ENCODE data around the gene PIR.

PIR gene

GRCh38 chrX:15509845-15510244 lies 16.7 kb upstream of the PIR start:
- Histone ChIP-seq H3K18ac (ENCODE audit: low read length) (no peak overlapping the region), H3K9ac (ENCODE audit: low read length) (no peak overlapping the region), H4K8ac (ENCODE audit: low read depth, low read length) (no peak overlapping the region), H3K23ac (ENCODE audit: low read length) (no peak overlapping the region), H2BK15ac (replicated peaks; ENCODE audit: low read depth) (no peak overlapping the region), H3K79me1 (ENCODE audit: low read length) (no peaks in the 10 kb centered on the region), H3K27me3 (ENCODE audit: insufficient read depth, low read length, poor library complexity) (no peaks in the 10 kb centered on the region), H3K27ac (ENCODE audit: low read depth, low read length) (no peak overlapping the region), H3K79me2 (ENCODE audit: control insufficient read depth, insufficient read depth, low read length) (no peaks in the 10 kb centered on the region), H2BK120ac (ENCODE audit: low read depth, low read length) (no peak overlapping the region), H3K4me2 (ENCODE audit: low read length) (no peak overlapping the region), H3K4ac (ENCODE audit: low read depth, low read length) (no peak overlapping the region), H2AK5ac (ENCODE audit: low read length) (no peak overlapping the region), H4K5ac (ENCODE audit: low read length) (no peak overlapping the region), H3K36me3 (ENCODE audit: control insufficient read depth, insufficient read depth, low read length) (no peaks in the 10 kb centered on the region), H3K4me1 (ENCODE audit: control insufficient read depth, low read depth, low read length) (no peaks in the 10 kb centered on the region), H2BK5ac (ENCODE audit: low read length) (no peak overlapping the region), H3K4me3 (ENCODE audit: low read length) (no peak overlapping the region), H3K56ac (ENCODE audit: low read length) (no peak overlapping the region)
- DNase-seq, result no peak

GRCh38 chrX:15507005-15507404 lies 13.9 kb upstream of the PIR start:
- H3K4me1 ChIP-seq (ENCODE audit: control insufficient read depth, low read depth, low read length), result no peaks in the 10 kb centered on the region
- no peak overlapping the region for H2BK5ac ChIP-seq (ENCODE audit: low read length)
- no CpG with 5 or more reads among the region's 5 CpGs for WGBS (ENCODE audit: extremely low coverage, insufficient coverage, low lambda C conversion rate)
- no peak overlapping the region for H2AK5ac ChIP-seq (ENCODE audit: low read length)
- H3K79me2 ChIP-seq (ENCODE audit: control insufficient read depth, insufficient read depth, low read length), result no peaks in the 10 kb centered on the region
- no peaks in the 10 kb centered on the region for H3K79me1 ChIP-seq (ENCODE audit: low read length)
- no peak overlapping the region for H3K27ac ChIP-seq (ENCODE audit: low read depth, low read length)
- H2BK15ac ChIP-seq (replicated peaks; ENCODE audit: low read depth), result no peak overlapping the region
- no peak overlapping the region for H3K4me3 ChIP-seq (ENCODE audit: low read length)
- H4K5ac ChIP-seq (ENCODE audit: low read length), result no peak overlapping the region
- H3K36me3 ChIP-seq (ENCODE audit: control insufficient read depth, insufficient read depth, low read length), result no peaks in the 10 kb centered on the region
- H3K56ac ChIP-seq (ENCODE audit: low read length), result no peak overlapping the region
- H3K9ac ChIP-seq (ENCODE audit: low read length), result no peak overlapping the region
- DNase-seq, result no peak
- H3K18ac ChIP-seq (ENCODE audit: low read length), result no peak overlapping the region
- H3K23ac ChIP-seq (ENCODE audit: low read length), result no peak overlapping the region
- no peak overlapping the region for H2BK120ac ChIP-seq (ENCODE audit: low read depth, low read length)
- no peak overlapping the region for H3K4me2 ChIP-seq (ENCODE audit: low read length)
- H3K27me3 ChIP-seq (ENCODE audit: insufficient read depth, low read length, poor library complexity), result no peaks in the 10 kb centered on the region
- H4K8ac ChIP-seq (ENCODE audit: low read depth, low read length), result no peak overlapping the region
- no peak overlapping the region for H3K4ac ChIP-seq (ENCODE audit: low read depth, low read length)

- no peaks in the 10 kb centered on the region for H3K36me3 ChIP-seq (ENCODE audit: control insufficient read depth, insufficient read depth, low read length)
- no CpG with 5 or more reads among the region's 3 CpGs for WGBS (ENCODE audit: extremely low coverage, insufficient coverage, low lambda C conversion rate)
- no peak for DNase-seq
Measured at GRCh38 chrX:15505101-15505500, 12.0 kb upstream of the PIR start.

GRCh38 chrX:15504661-15505060 lies 11.5 kb upstream of the PIR start:
- no CpG with 5 or more reads among the region's 1 CpG for WGBS (ENCODE audit: extremely low coverage, insufficient coverage, low lambda C conversion rate)
- Histone ChIP-seq H3K4me1 (ENCODE audit: control insufficient read depth, low read depth, low read length) (no peaks in the 10 kb centered on the region), H3K4me2 (ENCODE audit: low read length) (no peak overlapping the region), H4K5ac (ENCODE audit: low read length) (no peak overlapping the region), H3K56ac (ENCODE audit: low read length) (no peak overlapping the region), H3K27me3 (ENCODE audit: insufficient read depth, low read length, poor library complexity) (no peaks in the 10 kb centered on the region), H2BK15ac (replicated peaks; ENCODE audit: low read depth) (no peak overlapping the region), H3K23ac (ENCODE audit: low read length) (no peak overlapping the region), H2BK5ac (ENCODE audit: low read length) (no peak overlapping the region), H3K18ac (ENCODE audit: low read length) (no peak overlapping the region), H3K27ac (ENCODE audit: low read depth, low read length) (no peak overlapping the region), H2AK5ac (ENCODE audit: low read length) (no peak overlapping the region), H3K4ac (ENCODE audit: low read depth, low read length) (no peak overlapping the region), H3K9ac (ENCODE audit: low read length) (no peak overlapping the region), H3K79me2 (ENCODE audit: control insufficient read depth, insufficient read depth, low read length) (no peaks in the 10 kb centered on the region), H3K36me3 (ENCODE audit: control insufficient read depth, insufficient read depth, low read length) (no peaks in the 10 kb centered on the region), H3K4me3 (ENCODE audit: low read length) (no peak overlapping the region), H4K8ac (ENCODE audit: low read depth, low read length) (no peak overlapping the region), H2BK120ac (ENCODE audit: low read depth, low read length) (no peak overlapping the region), H3K79me1 (ENCODE audit: low read length) (no peaks in the 10 kb centered on the region)
- DNase-seq, result no peak

More at GRCh38 chrX:15505101-15505500, 12.0 kb upstream of the PIR start:
- Histone ChIP-seq H3K27ac (ENCODE audit: low read depth, low read length) (no peak overlapping the region), H3K27me3 (ENCODE audit: insufficient read depth, low read length, poor library complexity) (no peaks in the 10 kb centered on the region), H2BK15ac (replicated peaks; ENCODE audit: low read depth) (no peak overlapping the region), H3K9ac (ENCODE audit: low read length) (no peak overlapping the region), H4K5ac (ENCODE audit: low read length) (no peak overlapping the region), H3K56ac (ENCODE audit: low read length) (no peak overlapping the region), H3K79me1 (ENCODE audit: low read length) (no peaks in the 10 kb centered on the region), H3K23ac (ENCODE audit: low read length) (no peak overlapping the region), H3K79me2 (ENCODE audit: control insufficient read depth, insufficient read depth, low read length) (no peaks in the 10 kb centered on the region), H2AK5ac (ENCODE audit: low read length) (no peak overlapping the region), H2BK120ac (ENCODE audit: low read depth, low read length) (no peak overlapping the region), H3K4me3 (ENCODE audit: low read length) (no peak overlapping the region), H3K4me1 (ENCODE audit: control insufficient read depth, low read depth, low read length) (no peaks in the 10 kb centered on the region), H3K4me2 (ENCODE audit: low read length) (no peak overlapping the region), H2BK5ac (ENCODE audit: low read length) (no peak overlapping the region), H3K18ac (ENCODE audit: low read length) (no peak overlapping the region), H3K4ac (ENCODE audit: low read depth, low read length) (no peak overlapping the region), H4K8ac (ENCODE audit: low read depth, low read length) (no peak overlapping the region)

GRCh38 chrX:15501506-15501905 lies 8.4 kb upstream of the PIR start:
- no CpG with 5 or more reads among the region's 9 CpGs for WGBS (ENCODE audit: extremely low coverage, insufficient coverage, low lambda C conversion rate)
- Histone ChIP-seq H3K4me2 (ENCODE audit: low read length) (no peak overlapping the region), H3K27ac (ENCODE audit: low read depth, low read length) (no peak overlapping the region), H3K4me1 (ENCODE audit: control insufficient read depth, low read depth, low read length) (no peaks in the 10 kb centered on the region), H2BK5ac (ENCODE audit: low read length) (no peak overlapping the region), H4K8ac (ENCODE audit: low read depth, low read length) (no peak overlapping the region), H3K9ac (ENCODE audit: low read length) (no peak overlapping the region), H2AK5ac (ENCODE audit: low read length) (no peak overlapping the region), H3K4me3 (ENCODE audit: low read length) (no peak overlapping the region), H3K27me3 (ENCODE audit: insufficient read depth, low read length, poor library complexity) (no peaks in the 10 kb centered on the region), H3K4ac (ENCODE audit: low read depth, low read length) (no peak overlapping the region), H3K79me2 (ENCODE audit: control insufficient read depth, insufficient read depth, low read length) (no peaks in the 10 kb centered on the region), H3K79me1 (ENCODE audit: low read length) (no peaks in the 10 kb centered on the region), H3K36me3 (ENCODE audit: control insufficient read depth, insufficient read depth, low read length) (no peaks in the 10 kb centered on the region), H3K23ac (ENCODE audit: low read length) (no peak overlapping the region), H2BK15ac (replicated peaks; ENCODE audit: low read depth) (no peak overlapping the region), H3K18ac (ENCODE audit: low read length) (no peak overlapping the region), H4K5ac (ENCODE audit: low read length) (no peak overlapping the region), H2BK120ac (ENCODE audit: low read depth, low read length) (no peak overlapping the region), H3K56ac (ENCODE audit: low read length) (no peak overlapping the region)
- DNase-seq, result no peak

- Histone ChIP-seq H3K27me3 (ENCODE audit: insufficient read depth, low read length, poor library complexity) (no peaks in the 10 kb centered on the region), H3K36me3 (ENCODE audit: control insufficient read depth, insufficient read depth, low read length) (no peaks in the 10 kb centered on the region), H3K79me1 (ENCODE audit: low read length) (no peaks in the 10 kb centered on the region), H2AK5ac (ENCODE audit: low read length) (no peak within 1 kb of the TSS), H2BK5ac (ENCODE audit: low read length) (no peak within 1 kb of the TSS), H4K5ac (ENCODE audit: low read length) (no peak within 1 kb of the TSS), H3K4me3 (ENCODE audit: low read length) (no peak within 1 kb of the TSS), H3K4me1 (ENCODE audit: control insufficient read depth, low read depth, low read length) (no peaks in the 10 kb centered on the region), H4K8ac (ENCODE audit: low read depth, low read length) (no peak within 1 kb of the TSS), H2BK120ac (ENCODE audit: low read depth, low read length) (no peak within 1 kb of the TSS), H3K4ac (ENCODE audit: low read depth, low read length) (no peak within 1 kb of the TSS), H3K4me2 (ENCODE audit: low read length) (no peak within 1 kb of the TSS), H3K56ac (ENCODE audit: low read length) (no peak within 1 kb of the TSS), H2BK15ac (replicated peaks; ENCODE audit: low read depth) (no peak within 1 kb of the TSS), H3K18ac (ENCODE audit: low read length) (no peak within 1 kb of the TSS), H3K9ac (ENCODE audit: low read length) (no peak within 1 kb of the TSS), H3K79me2 (ENCODE audit: control insufficient read depth, insufficient read depth, low read length) (no peaks in the 10 kb centered on the region), H3K23ac (ENCODE audit: low read length) (no peak within 1 kb of the TSS), H3K27ac (ENCODE audit: low read depth, low read length) (no peak within 1 kb of the TSS)
- no CpG with 5 or more reads among the region's 18 CpGs for WGBS (ENCODE audit: extremely low coverage, insufficient coverage, low lambda C conversion rate)
- no peak for DNase-seq
Measured at GRCh38 chrX:15500497-15500966, 7.4 kb upstream of the PIR start, which contains the start of gene BMX. Gene BMX, plus strand, starts transcription at chrX:15500807. Its CDS starts 7,547 bp downstream, at chrX:15508354.

Data from mesendoderm (in vitro differentiated cells).